Prostate gland (tissue), 2 donors: Measurements from ENCODE around the gene FXYD2. TPM values are rescaled to one million over a fixed set of nuclear protein-coding genes. Genes with fewer than 3 reads are reported as not detected.
A peak's percentile ranks its signal among the peaks of the same experiment; 100 is the strongest.

Experiments
- DNase-seq: peaks from one replicate; pipeline ENCODE4 v3.0.0-alpha.2; 2019; ENCODE audit warnings: low spot score
- H3K27ac ChIP-seq, 2 donors: fragments of 200-600 bp; sonication (generic); 2 replicates each; pipeline ENCODE4 v1.5.1; 2017 to 2019
- H3K27me3 ChIP-seq: fragments of 200-600 bp; sonication (generic); replicated peaks from 2 replicates; pipeline ENCODE4 v1.5.1; 2019; ENCODE audit not compliant: insufficient read depth
- H3K36me3 ChIP-seq, 2 donors: fragments of 200-600 bp; sonication (generic); 1 replicate in 1 of 2; 2 replicates in 1 of 2; pipeline versions ENCODE4 v1.5.1 to v1.8.1; 2017 to 2019
- H3K4me1 ChIP-seq: fragments of 200-600 bp; sonication (generic); replicated peaks from 2 replicates; pipeline ENCODE4 v1.5.1; 2019
- H3K4me3 ChIP-seq, 2 donors: fragments of 200-600 bp; sonication (generic); 2 replicates each; pipeline ENCODE4 v1.5.1; 2017 to 2019
- H3K9me3 ChIP-seq: fragments of 200-600 bp; sonication (generic); 2 replicates; pipeline ENCODE4 v1.5.1; 2017
- CTCF ChIP-seq, 4 experiments: fragments of 200-600 bp in 2 of 4; fragments of 450-650 bp in 2 of 4; sonication (generic) in 2 of 4; IDR thresholded peaks; 1 replicate in 3 of 4; 2 replicates in 1 of 4; pipeline ENCODE4 v1.5.1; 2016 to 2019; ENCODE audit warnings: antibody characterized with exemption in 4 of 4, mild to moderate bottlenecking in 2 of 4, moderate library complexity in 2 of 4
- POLR2A ChIP-seq: fragments of 450-650 bp; IDR thresholded peaks from one replicate; pipeline ENCODE4 v1.6.1; 2016; ENCODE audit warnings: antibody characterized with exemption, mild to moderate bottlenecking
- POLR2AphosphoS5 ChIP-seq: sonication (generic); formaldehyde crosslinking; IDR thresholded peaks from one replicate; pipeline ENCODE4 v1.6.1; 2017; ENCODE audit warnings: antibody characterized with exemption
- WGBS: methylation state at CpG from one replicate; pipeline ENCODE4 v1.1.5; 2018; 5-methylcytosine and 5-hydroxymethylcytosine counted together
- intact Hi-C: fragments of 100-400 bp; cut with DNase I; formaldehyde crosslinking; loops from one replicate; pipeline ENCODE4 v1.14.2; 2022
- total RNA-seq, 2 donors: library from RNA; depleted of rRNA; stranded (reverse); fragments of >200 nt; gene quantifications; one replicate each; pipeline ENCODE4 v1.1.0, GENCODE V29; 2016

The FXYD2 gene
- total RNA-seq, 2 donors from 2014 or later, result 0.87 to 1.8 TPM

DNA sequence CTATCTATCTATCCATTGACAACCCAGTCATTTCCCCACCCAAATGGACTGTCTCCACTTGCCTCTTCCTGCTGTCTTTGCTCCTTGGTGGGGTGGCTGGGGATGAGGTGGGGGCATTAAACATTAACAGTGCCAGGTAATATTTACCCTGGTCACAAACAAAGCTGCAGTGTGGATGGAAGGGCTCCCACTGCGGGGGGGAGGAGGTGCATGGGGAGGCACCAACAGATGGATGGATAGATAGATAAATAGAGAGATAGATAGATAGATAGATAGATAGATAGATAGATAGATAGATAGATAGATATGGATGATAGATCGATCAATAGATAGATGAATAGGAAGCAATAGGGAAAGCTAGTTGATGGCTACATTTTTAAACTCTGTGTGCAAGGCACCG lies 2.3 kb upstream of the FXYD2 start:
- no peaks in the 10 kb centered on the region for H3K27me3 ChIP-seq
- H3K9me3 ChIP-seq, result no peaks in the 10 kb centered on the region
- no peak for TF ChIP-seq CTCF (IDR thresholded peaks at IDR 0.05)
- TF ChIP-seq POLR2A, result no peak
- no peak overlapping the region for H3K4me3 ChIP-seq
- no peaks in the 10 kb centered on the region for H3K36me3 ChIP-seq
- H3K27ac ChIP-seq, result no peak overlapping the region
- no peaks in the 10 kb centered on the region for H3K4me1 ChIP-seq
- intact Hi-C loops, result no loop called here
- 61% methylated on average over 3 of the region's 3 CpGs for WGBS
- DNase-seq, result no peak

GRCh38 chr11:117826190-117826570 lies 1.6 kb upstream of the FXYD2 start:
- no peaks in the 10 kb centered on the region for H3K27me3 ChIP-seq
- WGBS, result 34% methylated on average over 10 of the region's 10 CpGs
- H3K4me3 ChIP-seq, result no peak overlapping the region
- H3K36me3 ChIP-seq, result no peaks in the 10 kb centered on the region
- no peaks in the 10 kb centered on the region for H3K9me3 ChIP-seq
- no peak for DNase-seq
- no peaks in the 10 kb centered on the region for H3K4me1 ChIP-seq
- TF ChIP-seq POLR2AphosphoS5 (no peak), POLR2A (no peak), CTCF (IDR thresholded peaks at IDR 0.05) (no peak)
- intact Hi-C loops, result no loop called here
- H3K27ac ChIP-seq, result no peak overlapping the region

DNA sequence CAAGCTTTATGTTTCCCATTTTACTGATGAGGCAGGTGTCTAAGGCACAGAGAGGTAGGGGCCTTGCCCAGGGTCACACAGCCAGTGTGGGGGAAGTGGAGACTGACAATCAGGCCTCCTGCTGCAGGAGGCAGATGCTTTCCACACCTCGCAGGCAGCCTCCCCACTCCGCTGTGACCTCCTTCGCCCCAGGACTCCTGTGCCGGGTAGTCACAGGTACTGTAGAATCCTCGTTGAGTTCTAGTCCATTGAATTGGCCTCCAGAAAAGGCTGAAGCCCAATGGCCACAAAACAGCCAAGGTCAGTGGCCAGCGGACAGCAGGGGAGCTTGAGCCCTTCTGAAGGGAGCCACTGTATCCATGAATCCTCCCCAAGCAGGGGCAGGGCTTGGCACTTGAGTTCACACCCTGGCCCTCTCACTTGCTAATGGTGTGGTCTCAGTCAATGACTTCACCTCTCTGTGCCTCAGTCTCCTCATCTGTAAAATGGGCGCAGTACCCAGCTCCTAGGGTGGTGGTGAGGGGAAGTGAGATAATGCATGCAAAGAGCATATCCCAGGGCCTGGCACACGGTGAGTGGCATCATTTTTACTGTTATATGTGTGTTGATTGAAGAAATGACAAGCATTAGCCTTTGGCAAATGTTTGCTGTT lies 1.1 kb upstream of the FXYD2 start:
- TF ChIP-seq POLR2AphosphoS5 (no peak), POLR2A (no peak), CTCF (IDR thresholded peaks at IDR 0.05) (no peak)
- Histone ChIP-seq H3K4me1 (no peaks in the 10 kb centered on the region), H3K36me3 (no peaks in the 10 kb centered on the region), H3K4me3 (no peak overlapping the region), H3K27ac (no peak overlapping the region), H3K9me3 (no peaks in the 10 kb centered on the region), H3K27me3 (no peaks in the 10 kb centered on the region)
- DNase-seq, result no peak
- WGBS, result 87% methylated on average over 8 of the region's 8 CpGs
- intact Hi-C loops, result no loop called here

DNA sequence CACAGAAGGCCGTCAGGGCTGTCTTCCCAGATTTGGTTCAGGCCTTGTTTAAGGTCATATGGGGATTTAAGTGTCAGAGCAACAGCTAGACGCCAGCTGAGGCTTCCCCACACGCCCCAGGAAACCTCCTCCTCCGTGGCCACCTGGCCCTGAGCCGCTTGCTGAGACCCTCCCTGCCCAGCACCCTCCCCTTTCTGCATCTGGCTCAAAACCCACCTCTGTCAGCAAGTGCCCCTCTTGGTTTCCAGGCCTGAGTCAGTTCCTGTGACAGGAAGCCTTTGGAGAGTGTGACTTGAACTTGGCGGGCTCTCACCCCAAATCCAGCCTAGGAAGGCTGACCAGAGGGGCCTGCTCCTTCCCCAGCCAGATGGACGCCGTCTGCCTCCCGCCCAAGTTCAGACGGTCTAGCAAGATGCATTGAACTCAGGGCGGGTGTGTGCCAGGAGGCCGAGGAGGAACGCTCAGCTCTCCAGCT lies 561 bp downstream of the FXYD2 start:
- Histone ChIP-seq H3K27ac (peak overlapping the region; percentile 32 to 39), H3K4me1 (no peaks in the 10 kb centered on the region), H3K4me3 (no peak overlapping the region), H3K9me3 (no peaks in the 10 kb centered on the region), H3K36me3 (no peaks in the 10 kb centered on the region), H3K27me3 (no peaks in the 10 kb centered on the region)
- 73% methylated on average over 13 of the region's 13 CpGs for WGBS
- DNase-seq, result no peak
- intact Hi-C loops, result loop anchor here (5.0 kb wide), 1 partner anchor 123 kb away; no protein-coding TSS in a partner anchor
- TF ChIP-seq POLR2AphosphoS5, result no peak
- TF ChIP-seq POLR2A, result no peak
- TF ChIP-seq CTCF (IDR thresholded peaks at IDR 0.05), result no peak

DNA sequence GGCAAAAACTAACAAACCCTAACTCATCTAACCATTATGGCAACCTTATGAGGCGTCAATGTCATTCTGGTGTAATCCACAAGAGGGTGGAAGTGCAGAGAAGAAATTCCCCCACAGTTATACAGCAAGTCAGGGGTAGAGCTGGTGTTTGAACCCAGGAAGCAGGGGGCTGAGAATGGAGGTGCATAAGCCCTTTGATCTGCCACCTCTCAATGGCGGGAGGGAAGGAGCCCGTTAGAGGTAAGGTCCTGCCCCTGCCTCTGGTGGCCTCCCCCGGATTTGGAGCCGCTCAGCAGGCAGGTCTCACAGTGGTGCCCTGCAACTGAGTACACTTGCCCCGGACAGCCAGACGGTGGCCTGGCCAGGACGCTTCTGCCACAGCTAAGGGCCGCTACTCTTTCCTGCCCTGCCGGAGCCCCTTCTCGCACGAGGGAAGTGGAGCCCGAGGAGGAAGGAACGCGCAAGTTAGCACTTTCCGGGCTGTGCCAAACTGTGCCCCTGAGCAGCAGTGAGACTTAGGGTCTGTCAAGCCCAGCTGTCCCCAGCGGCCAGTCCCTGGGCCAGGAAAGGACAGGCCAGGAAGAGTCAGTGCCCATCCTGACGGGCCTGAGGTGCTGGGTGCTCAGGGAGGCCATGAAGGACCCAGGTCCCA lies 1.1 kb downstream of the FXYD2 start:
- no peaks in the 10 kb centered on the region for H3K9me3 ChIP-seq
- TF ChIP-seq POLR2AphosphoS5 (no peak), POLR2A (no peak), CTCF (IDR thresholded peaks at IDR 0.05) (no peak)
- no peaks in the 10 kb centered on the region for H3K4me1 ChIP-seq
- no peaks in the 10 kb centered on the region for H3K36me3 ChIP-seq
- intact Hi-C loops, result loop anchor here (5.0 kb wide), 1 partner anchor 124 kb away; no protein-coding TSS in a partner anchor
- DNase-seq, result no peak
- H3K27me3 ChIP-seq, result no peaks in the 10 kb centered on the region
- WGBS, result 72% methylated on average over 18 of the region's 18 CpGs
- peak overlapping the region; percentile 32 to 39 for H3K27ac ChIP-seq
- no peak overlapping the region for H3K4me3 ChIP-seq
